Spleen (tissue), 7 donors: ENCODE measurements around the gene GPR107.

Experiments
- POLR2AphosphoS5 ChIP-seq, 3 donors: sonication (generic); formaldehyde crosslinking; IDR thresholded peaks; one replicate each; pipeline ENCODE4 v1.5.1; 2017; ENCODE audit warnings: antibody characterized with exemption in 3 of 3
- TF ChIP-seq, protein P1 (sequence below), 11 experiments: fragments of 200-600 bp in 7 of 11; fragments of 450-650 bp in 4 of 11; sonication (generic) in 4 of 11; IDR thresholded peaks in 8 of 11; conservative IDR thresholded peaks in 3 of 11; 1 replicate in 7 of 11; 2 replicates in 4 of 11; pipeline versions ENCODE4 v1.4.0 to v1.8.0; 2016 to 2021; ENCODE audit warnings: antibody characterized with exemption in 11 of 11, inconsistent platforms in 4 of 11, mild to moderate bottlenecking in 1 of 11
- donor health status: DM: no; HTN: no; CAD: no; lungs with moderate emphysema.
- donor health status: DM: no; HTN: no; CAD: no.
- donor health status: DM: no; HTN: no; CAD: no.

DNA sequence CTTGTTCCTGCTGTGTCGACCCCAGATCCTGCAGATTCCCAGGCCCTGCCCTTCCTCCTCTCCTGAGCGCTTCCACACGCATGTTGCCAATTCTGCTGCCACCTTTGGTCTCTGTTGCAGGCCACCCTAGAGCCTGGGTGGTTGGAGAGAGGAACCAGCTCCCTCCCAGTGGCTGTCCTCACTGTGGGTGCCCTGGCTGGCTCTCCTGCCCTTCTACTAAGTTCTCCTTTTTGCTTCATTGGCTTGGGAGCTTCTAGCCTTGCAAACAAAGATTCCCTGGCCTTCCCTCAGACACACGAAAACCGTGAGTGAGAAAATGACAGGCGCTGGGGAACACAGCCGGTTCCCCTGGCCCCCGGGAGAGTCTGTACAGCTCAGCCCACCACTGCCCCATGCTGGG lies 104.3 kb downstream of the GPR107 start:
- TF ChIP-seq, protein P1, sequence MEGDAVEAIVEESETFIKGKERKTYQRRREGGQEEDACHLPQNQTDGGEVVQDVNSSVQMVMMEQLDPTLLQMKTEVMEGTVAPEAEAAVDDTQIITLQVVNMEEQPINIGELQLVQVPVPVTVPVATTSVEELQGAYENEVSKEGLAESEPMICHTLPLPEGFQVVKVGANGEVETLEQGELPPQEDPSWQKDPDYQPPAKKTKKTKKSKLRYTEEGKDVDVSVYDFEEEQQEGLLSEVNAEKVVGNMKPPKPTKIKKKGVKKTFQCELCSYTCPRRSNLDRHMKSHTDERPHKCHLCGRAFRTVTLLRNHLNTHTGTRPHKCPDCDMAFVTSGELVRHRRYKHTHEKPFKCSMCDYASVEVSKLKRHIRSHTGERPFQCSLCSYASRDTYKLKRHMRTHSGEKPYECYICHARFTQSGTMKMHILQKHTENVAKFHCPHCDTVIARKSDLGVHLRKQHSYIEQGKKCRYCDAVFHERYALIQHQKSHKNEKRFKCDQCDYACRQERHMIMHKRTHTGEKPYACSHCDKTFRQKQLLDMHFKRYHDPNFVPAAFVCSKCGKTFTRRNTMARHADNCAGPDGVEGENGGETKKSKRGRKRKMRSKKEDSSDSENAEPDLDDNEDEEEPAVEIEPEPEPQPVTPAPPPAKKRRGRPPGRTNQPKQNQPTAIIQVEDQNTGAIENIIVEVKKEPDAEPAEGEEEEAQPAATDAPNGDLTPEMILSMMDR (IDR thresholded peaks at IDR 0.05 in 8 of 11, conservative IDR thresholded peaks at IDR 0.05 in 3 of 11), result no peak
- TF ChIP-seq POLR2AphosphoS5 (IDR thresholded peaks at IDR 0.05), result no peak
